ENCODE measurements around the gene GLIPR1.

GLIPR1 gene

DNA sequence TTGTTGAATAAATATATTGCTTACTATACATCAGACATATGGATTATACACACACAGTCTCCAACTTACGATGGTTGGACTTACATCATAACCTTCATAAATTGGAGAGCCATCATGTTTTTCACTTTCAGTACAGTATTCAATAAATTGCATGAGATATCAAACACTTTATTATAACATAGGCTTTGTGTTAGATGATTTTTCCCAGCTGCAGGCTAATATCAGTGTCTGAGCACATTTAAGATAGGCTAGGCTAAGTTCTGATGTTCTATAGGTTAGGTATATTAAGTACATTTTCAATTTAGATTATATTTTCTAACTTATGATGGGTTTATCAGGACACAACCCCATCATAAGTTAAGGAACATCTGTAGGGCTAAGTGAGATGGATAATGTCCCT is 48.8 kb downstream of the GLIPR1 start:
- no peak for DNase-seq (ENCODE audit: low read depth)
- H3K4me3 ChIP-seq (ENCODE audit: low read length) = no peak overlapping the region
- TF ChIP-seq, protein P1, sequence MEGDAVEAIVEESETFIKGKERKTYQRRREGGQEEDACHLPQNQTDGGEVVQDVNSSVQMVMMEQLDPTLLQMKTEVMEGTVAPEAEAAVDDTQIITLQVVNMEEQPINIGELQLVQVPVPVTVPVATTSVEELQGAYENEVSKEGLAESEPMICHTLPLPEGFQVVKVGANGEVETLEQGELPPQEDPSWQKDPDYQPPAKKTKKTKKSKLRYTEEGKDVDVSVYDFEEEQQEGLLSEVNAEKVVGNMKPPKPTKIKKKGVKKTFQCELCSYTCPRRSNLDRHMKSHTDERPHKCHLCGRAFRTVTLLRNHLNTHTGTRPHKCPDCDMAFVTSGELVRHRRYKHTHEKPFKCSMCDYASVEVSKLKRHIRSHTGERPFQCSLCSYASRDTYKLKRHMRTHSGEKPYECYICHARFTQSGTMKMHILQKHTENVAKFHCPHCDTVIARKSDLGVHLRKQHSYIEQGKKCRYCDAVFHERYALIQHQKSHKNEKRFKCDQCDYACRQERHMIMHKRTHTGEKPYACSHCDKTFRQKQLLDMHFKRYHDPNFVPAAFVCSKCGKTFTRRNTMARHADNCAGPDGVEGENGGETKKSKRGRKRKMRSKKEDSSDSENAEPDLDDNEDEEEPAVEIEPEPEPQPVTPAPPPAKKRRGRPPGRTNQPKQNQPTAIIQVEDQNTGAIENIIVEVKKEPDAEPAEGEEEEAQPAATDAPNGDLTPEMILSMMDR (IDR thresholded peaks at IDR 0.05; ENCODE audit: insufficient read depth, low read depth, low read length, missing control alignments) = no peak

DNA sequence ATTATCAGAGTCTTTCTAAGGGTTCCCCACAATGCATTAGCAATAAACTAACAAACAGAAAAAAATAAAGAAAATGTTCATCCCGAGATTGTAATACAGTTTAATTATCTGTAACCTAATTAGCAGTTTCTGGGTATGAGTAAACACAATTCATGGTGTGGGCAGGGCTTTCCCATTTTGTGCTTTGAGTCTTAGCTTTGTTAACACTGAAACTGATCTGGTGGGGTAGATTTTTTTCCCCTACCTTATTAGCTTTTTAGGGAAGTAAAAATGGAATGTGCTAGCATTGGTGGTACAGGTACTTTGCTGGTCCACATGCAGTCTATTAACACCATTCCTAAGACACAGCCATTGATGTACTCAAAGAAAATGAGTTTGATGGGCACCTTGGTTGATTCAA is 49.3 kb downstream of the GLIPR1 start:
- TF ChIP-seq, protein P1 (IDR thresholded peaks at IDR 0.05; ENCODE audit: insufficient read depth, low read depth, low read length, missing control alignments) = no peak
- H3K4me3 ChIP-seq (ENCODE audit: low read length) = no peak overlapping the region
- no peak for DNase-seq (ENCODE audit: low read depth)

DNA sequence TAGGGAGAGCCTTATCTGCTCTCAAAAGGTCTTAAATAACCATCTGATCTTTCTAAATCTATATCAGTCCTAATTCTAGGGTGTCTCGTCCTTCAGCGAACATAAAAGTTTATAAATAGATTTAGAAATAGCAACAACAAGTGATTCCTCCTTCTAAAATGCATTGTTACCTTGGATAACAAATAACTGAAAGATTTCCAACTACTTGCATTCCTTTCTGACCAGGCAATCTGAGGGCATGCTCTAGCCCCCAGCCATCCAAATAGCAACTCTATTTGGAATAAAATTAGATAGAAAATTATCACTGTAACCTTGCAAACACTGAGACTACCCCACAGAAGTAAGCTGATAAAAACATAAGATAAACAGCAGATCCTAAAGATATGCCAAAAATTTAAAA is 52.7 kb downstream of the GLIPR1 start:
- DNase-seq (ENCODE audit: low read depth) = no peak
- H3K4me3 ChIP-seq (ENCODE audit: low read length) = no peak overlapping the region
- TF ChIP-seq, protein P1 (IDR thresholded peaks at IDR 0.05; ENCODE audit: insufficient read depth, low read depth, low read length, missing control alignments) = no peak

DNA sequence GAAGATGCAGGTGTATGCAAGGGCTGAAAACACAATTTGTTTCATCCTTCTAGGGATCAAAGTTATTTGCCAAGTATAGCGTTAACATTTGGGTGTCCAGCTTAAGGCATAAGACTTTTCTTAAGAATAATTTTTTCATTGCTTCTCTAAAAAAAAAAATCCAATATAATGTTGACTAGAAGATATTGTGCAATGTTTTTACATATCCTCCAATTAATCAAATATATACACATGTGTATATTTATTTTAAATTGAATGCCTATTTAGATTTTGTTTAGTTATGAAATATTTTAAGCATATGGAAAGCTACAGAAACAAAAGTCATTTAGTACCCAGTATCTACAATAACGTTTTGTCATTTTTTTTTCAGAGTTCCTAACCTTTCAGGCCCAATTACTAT is 59.3 kb downstream of the GLIPR1 start:
- DNase-seq (ENCODE audit: low read depth) = no peak
- H3K4me3 ChIP-seq (ENCODE audit: low read length) = no peak overlapping the region
- TF ChIP-seq, protein P1 (IDR thresholded peaks at IDR 0.05; ENCODE audit: insufficient read depth, low read depth, low read length, missing control alignments) = no peak

DNA sequence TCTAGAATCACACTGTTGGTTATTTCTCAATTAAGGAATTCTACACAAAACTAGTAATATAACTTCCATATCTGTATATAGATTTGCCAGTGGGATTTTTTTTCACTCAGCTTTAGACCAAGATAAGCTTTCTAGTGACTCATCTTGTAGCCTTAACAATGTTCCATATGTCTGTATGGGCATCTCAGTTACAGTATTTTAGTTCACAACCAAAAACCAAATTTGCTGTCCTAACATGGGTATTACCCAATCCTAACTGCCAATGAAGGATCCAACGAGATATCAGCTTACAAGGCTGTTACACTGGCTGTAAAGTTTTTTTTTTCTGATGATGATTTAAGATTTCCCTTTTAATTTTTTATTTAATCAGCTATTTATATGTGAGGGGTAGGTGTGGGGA is 62.4 kb downstream of the GLIPR1 start:
- no peak for DNase-seq (ENCODE audit: low read depth)
- TF ChIP-seq, protein P1 (IDR thresholded peaks at IDR 0.05; ENCODE audit: insufficient read depth, low read depth, low read length, missing control alignments) = no peak
- no peak overlapping the region for H3K4me3 ChIP-seq (ENCODE audit: low read length)

DNA sequence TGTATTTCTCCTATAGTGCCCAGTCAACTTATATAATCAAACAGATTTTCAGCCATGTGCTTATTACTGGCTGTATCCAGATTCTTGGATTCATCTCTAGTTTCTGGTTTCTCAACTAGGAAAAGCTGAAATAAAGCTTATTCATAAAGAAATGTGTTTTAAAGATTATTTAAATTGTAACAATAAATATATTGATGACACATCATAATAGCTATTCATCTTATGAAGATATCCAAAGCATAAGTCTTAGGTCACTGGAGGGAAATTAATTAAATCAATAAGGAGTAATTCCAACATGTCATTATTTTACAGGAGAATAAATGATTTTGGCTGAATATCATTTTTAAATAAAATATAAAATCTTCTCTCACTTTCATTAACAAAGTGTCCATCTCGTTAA is 63.0 kb downstream of the GLIPR1 start:
- TF ChIP-seq, protein P1 (IDR thresholded peaks at IDR 0.05; ENCODE audit: insufficient read depth, low read depth, low read length, missing control alignments) = no peak
- H3K4me3 ChIP-seq (ENCODE audit: low read length) = no peak overlapping the region
- DNase-seq (ENCODE audit: low read depth) = no peak

DNA sequence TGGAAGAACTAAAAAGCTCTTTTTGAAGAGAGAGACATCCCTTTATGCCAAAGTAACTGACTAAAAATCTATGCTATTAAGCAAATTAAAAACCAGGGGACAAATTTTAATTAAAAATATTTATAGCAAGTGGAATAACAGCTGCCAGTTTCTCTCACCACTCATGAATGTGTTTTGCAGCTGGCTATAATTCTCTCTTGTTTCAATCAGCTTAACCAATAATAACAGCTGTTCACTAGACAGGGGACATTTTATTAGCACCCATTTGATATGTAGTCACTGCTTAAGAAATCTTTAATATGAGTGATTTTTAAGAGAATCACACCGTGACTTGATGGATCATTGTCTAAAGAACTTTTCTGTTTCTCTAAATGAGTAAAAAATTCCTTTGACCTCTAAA is 65.1 kb downstream of the GLIPR1 start:
- no peak overlapping the region for H3K4me3 ChIP-seq (ENCODE audit: low read length)
- no peak for DNase-seq (ENCODE audit: low read depth)

More for the DNA sequence above, 65.1 kb downstream of the GLIPR1 start:
- TF ChIP-seq, protein P1 (IDR thresholded peaks at IDR 0.05; ENCODE audit: insufficient read depth, low read depth, low read length, missing control alignments) = no peak
